Nephron progenitor cell (in vitro differentiated cells): ENCODE results near the gene PLXNA2.

Experiments
- DNase-seq: peaks from one replicate; pipeline ENCODE4 v3.0.0; 2021
- H3K27ac Mint-ChIP-seq: 2 replicates; pipeline ENCODE4 v1.8.0; 2021; ENCODE audit warnings: mild to moderate bottlenecking, moderate library complexity, mixed read lengths
- H3K27me3 Mint-ChIP-seq: 2 replicates; pipeline ENCODE4 v1.8.0; 2021; ENCODE audit warnings: mild to moderate bottlenecking, low read depth, mixed read lengths; ENCODE audit not compliant: poor library complexity
- H3K36me3 Mint-ChIP-seq: 2 replicates; pipeline ENCODE4 v1.8.0; 2021; ENCODE audit warnings: low read depth, mixed read lengths
- H3K4me1 Mint-ChIP-seq: 2 replicates; pipeline ENCODE4 v1.8.0; 2021; ENCODE audit warnings: mixed read lengths
- H3K4me3 Mint-ChIP-seq: 2 replicates; pipeline ENCODE4 v1.8.0; 2021; ENCODE audit warnings: mild to moderate bottlenecking, moderate library complexity, mixed read lengths
- H3K9me3 Mint-ChIP-seq: 2 replicates; pipeline ENCODE4 v1.8.0; 2021; ENCODE audit warnings: mild to moderate bottlenecking, moderate library complexity, mixed read lengths
- CTCF ChIP-seq: fragments of 200-600 bp; sonication (generic); IDR thresholded peaks from 2 replicates; pipeline ENCODE4 v1.5.0; 2021; ENCODE audit warnings: antibody characterized with exemption

PLXNA2 gene

GRCh38 chr1:208135354-208135753, 108.8 kb downstream of the PLXNA2 start:
- Mint-ChIP-seq H3K9me3 (no peaks in the 10 kb centered on the region), H3K4me1 (peaks cover 85% of the 10 kb centered on the region), H3K4me3 (peak overlapping the region; percentile 50), H3K27me3 (peaks cover 20% of the 10 kb centered on the region), H3K36me3 (peaks cover 10% of the 10 kb centered on the region), H3K27ac (peak overlapping the region; percentile 64)
- TF ChIP-seq CTCF = no peak
- no peak for DNase-seq

- no peaks in the 10 kb centered on the region for H3K9me3 Mint-ChIP-seq
- peaks cover 5% of the 10 kb centered on the region for H3K36me3 Mint-ChIP-seq
- peaks cover 82% of the 10 kb centered on the region for H3K4me1 Mint-ChIP-seq
- peak overlapping the region; percentile 50 for H3K4me3 Mint-ChIP-seq
- no peak for DNase-seq
- peak overlapping the region; percentile 38 for H3K27ac Mint-ChIP-seq
- TF ChIP-seq CTCF = no peak
- peaks cover 20% of the 10 kb centered on the region for H3K27me3 Mint-ChIP-seq
These were observed 109.7 kb downstream of the PLXNA2 start for GRCh38 chr1:208134491-208134890.

GRCh38 chr1:208133355-208133754, 110.8 kb downstream of the PLXNA2 start:
- no peaks in the 10 kb centered on the region for H3K9me3 Mint-ChIP-seq
- peaks cover 5% of the 10 kb centered on the region for H3K36me3 Mint-ChIP-seq
- peaks cover 20% of the 10 kb centered on the region for H3K27me3 Mint-ChIP-seq
- no peak for DNase-seq
- no peak overlapping the region for H3K27ac Mint-ChIP-seq
- H3K4me1 Mint-ChIP-seq = peaks cover 81% of the 10 kb centered on the region
- H3K4me3 Mint-ChIP-seq = no peak overlapping the region
- TF ChIP-seq CTCF = no peak

- TF ChIP-seq CTCF = peak; percentile 85
- Mint-ChIP-seq H3K27ac (no peak overlapping the region), H3K27me3 (peaks cover 21% of the 10 kb centered on the region), H3K36me3 (no peaks in the 10 kb centered on the region), H3K9me3 (no peaks in the 10 kb centered on the region), H3K4me1 (peaks cover 84% of the 10 kb centered on the region), H3K4me3 (peak overlapping the region; percentile 57)
- peak; percentile 86 for DNase-seq
These were observed 111.8 kb downstream of the PLXNA2 start for GRCh38 chr1:208132287-208132882.

- H3K4me1 Mint-ChIP-seq = peaks cover 81% of the 10 kb centered on the region
- H3K27ac Mint-ChIP-seq = no peak overlapping the region
- H3K27me3 Mint-ChIP-seq = peaks cover 19% of the 10 kb centered on the region
- peak overlapping the region; percentile 57 for H3K4me3 Mint-ChIP-seq
- H3K9me3 Mint-ChIP-seq = no peaks in the 10 kb centered on the region
- no peak for TF ChIP-seq CTCF
- no peak for DNase-seq
- no peaks in the 10 kb centered on the region for H3K36me3 Mint-ChIP-seq
These were observed 112.4 kb downstream of the PLXNA2 start for GRCh38 chr1:208131621-208132286.

- H3K9me3 Mint-ChIP-seq = no peaks in the 10 kb centered on the region
- DNase-seq = no peak
- no peaks in the 10 kb centered on the region for H3K36me3 Mint-ChIP-seq
- no peak overlapping the region for H3K27ac Mint-ChIP-seq
- peaks cover 19% of the 10 kb centered on the region for H3K27me3 Mint-ChIP-seq
- H3K4me1 Mint-ChIP-seq = peaks cover 58% of the 10 kb centered on the region
- TF ChIP-seq CTCF = no peak
- no peak overlapping the region for H3K4me3 Mint-ChIP-seq
These were observed 114.7 kb downstream of the PLXNA2 start for GRCh38 chr1:208129487-208129886.
